BLaER1 treated with 17β-estradiol and CSF1 and Interleukin-3, amounts not matched to agents 10 nM and 100 nM (cell line): ENCODE measurements around the gene SPTBN4.
A peak's percentile ranks its signal among the peaks of the same experiment; 100 is the strongest.
"Not testable (repeated sequence)": the region's sequence is repeated elsewhere in the genome, so short reads cannot be mapped to it uniquely, and the experiment has no call there.

ENCODE experiments used
- H3K27ac ChIP-seq, 11 experiments: shearing (Covaris generic); formaldehyde crosslinking; 2 replicates each; pipeline ENCODE4 v1.8.1; 2022
- H3K27me3 ChIP-seq, 11 experiments: shearing (Covaris generic); formaldehyde crosslinking; 2 replicates each; pipeline ENCODE4 v1.8.1; 2022
- H3K36me3 ChIP-seq, 11 experiments: shearing (Covaris generic); formaldehyde crosslinking; 2 replicates each; pipeline ENCODE4 v1.8.1; 2022
- H3K4me1 ChIP-seq, 10 experiments: shearing (Covaris generic); formaldehyde crosslinking; 2 replicates each; pipeline ENCODE4 v1.8.1; 2022
- H3K4me2 ChIP-seq, 11 experiments: shearing (Covaris generic); formaldehyde crosslinking; 2 replicates each; pipeline ENCODE4 v1.8.1; 2022
- H3K4me3 ChIP-seq, 10 experiments: shearing (Covaris generic); formaldehyde crosslinking; 2 replicates each; pipeline ENCODE4 v1.8.1; 2022
- H3K9ac ChIP-seq, 11 experiments: shearing (Covaris generic); formaldehyde crosslinking; 2 replicates each; pipeline ENCODE4 v1.8.1; 2022
- H3K9me3 ChIP-seq, 11 experiments: shearing (Covaris generic); formaldehyde crosslinking; replicated peaks in 1 of 11; 2 replicates each; pipeline ENCODE4 v1.8.1; 2022
- H4K20me1 ChIP-seq, 11 experiments: shearing (Covaris generic); formaldehyde crosslinking; 2 replicates each; pipeline ENCODE4 v1.8.1; 2022
- Cebpa-rat ChIP-seq, 11 experiments: shearing (Covaris generic); IDR thresholded peaks; 2 replicates each; pipeline ENCODE4 v1.8.1; 2022

SPTBN4 gene

DNA sequence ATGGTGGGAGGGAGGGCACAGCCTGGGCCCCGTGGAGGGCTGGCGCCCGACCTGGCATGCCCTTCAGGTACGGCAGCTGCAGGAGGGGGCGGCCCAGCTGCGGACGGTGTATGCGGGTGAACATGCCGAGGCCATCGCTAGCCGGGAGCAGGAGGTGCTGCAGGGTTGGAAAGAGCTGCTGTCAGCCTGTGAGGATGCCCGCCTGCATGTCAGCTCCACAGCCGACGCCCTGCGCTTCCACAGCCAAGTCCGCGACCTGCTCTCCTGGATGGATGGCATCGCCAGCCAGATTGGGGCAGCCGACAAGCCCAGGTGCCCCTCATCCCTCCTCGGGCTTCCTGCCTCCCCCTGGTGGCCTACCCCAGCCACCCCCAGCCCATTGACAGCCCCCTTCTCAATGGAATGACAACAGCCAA, 93.3 kb downstream of the SPTBN4 start:
- Histone ChIP-seq H3K9ac (no peak overlapping the region), H3K4me1 (peaks cover 0 to 7% (median 6%) of the 10 kb centered on the region in 10 experiments; a peak in 12 of 20 replicates), H3K4me3 (no peak overlapping the region), H3K36me3 (no peaks in the 10 kb centered on the region), H3K27me3 (peaks cover 0 to 9% (median 6%) of the 10 kb centered on the region in 11 experiments; a peak in 11 of 22 replicates), H4K20me1 (no peaks in the 10 kb centered on the region), H3K27ac (no peak overlapping the region), H3K9me3 (no peaks in the 10 kb centered on the region), H3K4me2 (no peak overlapping the region)
- TF ChIP-seq Cebpa-rat (IDR thresholded peaks at IDR 0.05): no peak

- Histone ChIP-seq H3K27ac (no peak overlapping the region), H3K9me3 (no peaks in the 10 kb centered on the region), H3K36me3 (no peaks in the 10 kb centered on the region), H3K4me1 (peaks cover 0 to 7% (median 6%) of the 10 kb centered on the region in 10 experiments; a peak in 12 of 20 replicates), H3K27me3 (peaks cover 10 to 18% (median 14%) of the 10 kb centered on the region in 11 experiments), H4K20me1 (no peaks in the 10 kb centered on the region; a peak in 1 of 22 replicates), H3K4me3 (no peak overlapping the region), H3K4me2 (peak overlapping the region in 7 of 11 experiments; percentile 8 to 42 (median 21); a peak in 6 of 22 replicates), H3K9ac (no peak overlapping the region)
- no peak for TF ChIP-seq Cebpa-rat (IDR thresholded peaks at IDR 0.05)
Observed at GRCh38 chr19:40561947-40562346, 95.1 kb downstream of the SPTBN4 start.

GRCh38 chr19:40564535-40564934, 97.7 kb downstream of the SPTBN4 start:
- not testable (repeated sequence) for H3K27ac ChIP-seq, H4K20me1 ChIP-seq, H3K4me1 ChIP-seq, H3K9me3 ChIP-seq, H3K9ac ChIP-seq, H3K4me3 ChIP-seq, H3K36me3 ChIP-seq, H3K4me2 ChIP-seq
- peaks cover 29 to 43% (median 39%) of the 10 kb centered on the region in 11 experiments for H3K27me3 ChIP-seq

DNA sequence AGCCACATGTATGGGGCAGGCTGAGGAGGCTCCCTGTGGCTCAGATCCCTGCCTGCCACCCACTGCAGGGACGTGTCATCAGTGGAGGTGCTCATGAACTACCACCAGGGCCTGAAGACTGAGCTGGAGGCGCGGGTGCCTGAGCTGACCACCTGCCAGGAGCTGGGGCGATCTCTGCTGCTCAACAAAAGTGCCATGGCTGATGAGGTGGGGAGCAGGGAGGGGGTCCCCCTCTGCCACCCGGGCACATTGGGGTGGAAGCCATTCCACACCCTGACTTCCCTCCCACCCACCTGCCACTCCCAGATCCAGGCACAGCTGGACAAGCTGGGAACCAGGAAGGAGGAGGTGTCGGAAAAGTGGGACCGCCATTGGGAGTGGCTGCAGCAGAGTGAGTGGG, 98.6 kb downstream of the SPTBN4 start:
- Histone ChIP-seq H3K9ac (no peak overlapping the region), H3K27me3 (peaks cover 29 to 44% (median 40%) of the 10 kb centered on the region in 11 experiments)
- TF ChIP-seq Cebpa-rat (IDR thresholded peaks at IDR 0.05): no peak

DNA sequence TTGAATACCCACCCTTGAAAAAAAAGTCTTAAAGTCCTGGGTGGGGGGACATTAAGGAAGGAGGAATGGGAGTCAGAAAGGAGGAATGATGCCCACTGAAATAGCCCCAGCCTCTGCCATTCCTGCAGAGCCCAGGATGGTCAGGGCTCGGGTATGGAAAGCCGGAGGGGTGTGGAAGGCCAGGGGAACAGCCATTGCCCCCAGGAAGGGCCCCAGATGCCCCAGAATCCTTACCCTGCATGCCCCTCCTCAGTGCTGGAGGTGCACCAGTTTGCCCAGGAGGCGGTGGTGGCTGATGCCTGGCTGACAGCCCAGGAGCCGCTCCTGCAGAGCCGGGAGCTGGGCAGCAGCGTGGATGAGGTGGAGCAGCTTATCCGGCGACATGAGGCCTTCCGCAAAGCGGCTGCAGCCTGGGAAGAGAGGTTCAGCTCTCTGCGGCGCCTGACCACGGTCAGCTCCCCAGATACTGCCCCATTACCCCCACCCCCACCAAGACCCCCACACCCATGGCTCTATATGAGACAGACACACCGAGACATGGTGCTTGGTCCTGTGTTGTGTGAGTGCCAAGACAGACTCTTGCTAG, 99.2 kb downstream of the SPTBN4 start:
- TF ChIP-seq Cebpa-rat (IDR thresholded peaks at IDR 0.05): no peak

More for the DNA sequence above, 98.6 kb downstream of the SPTBN4 start:
- Histone ChIP-seq H3K4me2 (no peak overlapping the region), H3K27ac (no peak overlapping the region), H3K9me3 (no peaks in the 10 kb centered on the region), H4K20me1 (no peaks in the 10 kb centered on the region; a peak in 1 of 22 replicates), H3K4me3 (no peak overlapping the region), H3K36me3 (no peaks in the 10 kb centered on the region), H3K4me1 (peaks cover 10 to 18% (median 16%) of the 10 kb centered on the region in 10 experiments)

DNA sequence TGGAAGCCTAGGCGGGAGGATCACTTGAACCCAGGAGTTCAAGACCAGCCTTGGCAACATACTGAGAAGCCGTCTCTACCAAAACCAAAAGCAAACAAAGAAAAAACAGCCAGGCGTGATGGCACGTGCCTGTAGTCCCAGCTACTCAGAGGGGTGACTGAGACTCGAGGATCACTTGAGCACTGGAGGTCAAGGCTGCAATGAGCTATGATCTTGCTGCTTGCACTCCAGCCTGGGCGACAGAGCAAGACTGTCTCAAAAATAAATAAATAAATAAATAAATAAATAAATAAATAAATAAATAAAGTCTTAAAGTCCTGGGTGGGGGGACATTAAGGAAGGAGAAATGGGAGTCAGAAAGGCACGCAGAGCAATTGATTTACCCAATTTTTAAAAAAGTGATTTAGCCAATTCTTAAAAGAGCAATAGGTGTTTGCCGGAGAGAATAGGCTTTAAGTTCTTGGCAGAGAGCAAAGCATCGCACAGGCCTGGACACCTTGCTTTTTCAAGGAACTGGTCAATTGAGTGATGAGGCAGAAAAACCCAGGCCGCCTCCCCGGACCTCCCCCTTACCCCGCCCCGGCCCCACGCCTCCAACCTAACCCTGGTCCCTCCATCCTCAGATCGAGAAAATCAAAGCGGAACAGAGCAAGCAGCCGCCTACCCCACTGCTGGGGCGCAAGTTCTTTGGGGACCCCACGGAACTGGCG, 100.4 kb downstream of the SPTBN4 start:
- H3K4me3 ChIP-seq: no peak overlapping the region
- H4K20me1 ChIP-seq: no peaks in the 10 kb centered on the region; a peak in 1 of 22 replicates
- no peak overlapping the region for H3K9ac ChIP-seq
- no peaks in the 10 kb centered on the region for H3K36me3 ChIP-seq
- H3K4me2 ChIP-seq: no peak overlapping the region
- H3K9me3 ChIP-seq: no peaks in the 10 kb centered on the region
- peaks cover 29 to 44% (median 40%) of the 10 kb centered on the region in 11 experiments for H3K27me3 ChIP-seq
- TF ChIP-seq Cebpa-rat (IDR thresholded peaks at IDR 0.05): no peak
- H3K4me1 ChIP-seq: peaks cover 10 to 26% (median 25%) of the 10 kb centered on the region in 10 experiments
- H3K27ac ChIP-seq: no peak overlapping the region

More for the DNA sequence above, 99.2 kb downstream of the SPTBN4 start:
- H3K27ac ChIP-seq: no peak overlapping the region
- no peak overlapping the region for H3K4me2 ChIP-seq
- H3K4me3 ChIP-seq: no peak overlapping the region
- H3K9ac ChIP-seq: no peak overlapping the region
- H3K27me3 ChIP-seq: peaks cover 29 to 44% (median 40%) of the 10 kb centered on the region in 11 experiments
- H3K36me3 ChIP-seq: no peaks in the 10 kb centered on the region
- peaks cover 10 to 20% (median 18%) of the 10 kb centered on the region in 10 experiments for H3K4me1 ChIP-seq
- no peaks in the 10 kb centered on the region; a peak in 1 of 22 replicates for H4K20me1 ChIP-seq
- no peaks in the 10 kb centered on the region for H3K9me3 ChIP-seq

GRCh38 chr19:40567750-40568494, 101.1 kb downstream of the SPTBN4 start:
- no peak overlapping the region for H3K9ac ChIP-seq
- H3K9me3 ChIP-seq: no peaks in the 10 kb centered on the region
- H3K27ac ChIP-seq: no peak overlapping the region
- no peak overlapping the region for H3K4me2 ChIP-seq
- no peaks in the 10 kb centered on the region; a peak in 1 of 22 replicates for H4K20me1 ChIP-seq
- H3K27me3 ChIP-seq: peaks cover 29 to 44% (median 40%) of the 10 kb centered on the region in 11 experiments
- H3K4me3 ChIP-seq: no peak overlapping the region
- H3K4me1 ChIP-seq: peaks cover 10 to 30% (median 27%) of the 10 kb centered on the region in 10 experiments
- H3K36me3 ChIP-seq: no peaks in the 10 kb centered on the region
- no peak for TF ChIP-seq Cebpa-rat (IDR thresholded peaks at IDR 0.05)

DNA sequence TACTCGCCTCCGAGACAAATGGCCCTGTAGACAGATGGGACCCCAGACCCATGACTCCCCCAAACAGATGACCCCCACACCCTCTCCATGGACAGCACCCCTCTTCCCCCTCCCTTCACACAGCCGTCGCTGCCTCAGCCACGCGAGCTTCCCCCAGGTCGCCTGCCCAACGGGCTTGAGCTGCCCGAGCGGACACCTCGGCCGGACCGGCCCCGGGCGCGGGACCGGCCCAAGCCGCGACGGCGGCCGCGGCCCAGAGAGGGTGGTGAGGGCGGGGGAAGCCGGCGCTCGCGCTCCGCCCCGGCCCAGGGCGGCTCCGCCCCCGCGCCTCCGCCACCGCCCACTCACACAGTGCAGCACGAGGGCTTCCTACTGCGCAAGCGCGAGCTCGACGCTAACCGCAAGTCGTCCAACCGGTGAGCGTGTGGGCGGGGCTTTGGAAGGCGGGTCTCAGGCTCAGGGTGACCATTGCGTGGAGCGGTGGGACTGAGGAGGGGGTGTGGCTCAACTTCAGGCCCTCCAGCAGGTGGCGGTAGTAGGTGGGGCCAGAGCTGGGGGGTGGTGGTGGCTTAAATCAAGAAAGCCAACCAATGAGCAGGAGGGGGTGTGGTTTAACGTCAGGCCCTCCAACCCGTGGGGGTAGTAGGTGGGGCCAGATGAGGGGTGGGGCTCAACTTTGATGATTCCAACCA, 103.7 kb downstream of the SPTBN4 start:
- H4K20me1 ChIP-seq: no peaks in the 10 kb centered on the region; a peak in 1 of 22 replicates
- H3K27ac ChIP-seq: peak overlapping the region in 9 of 11 experiments; percentile 36 to 76 (median 66); a peak in 16 of 22 replicates
- no peak for TF ChIP-seq Cebpa-rat (IDR thresholded peaks at IDR 0.05)
- peak overlapping the region; percentile 84 to 97 (median 92) for H3K4me2 ChIP-seq
- H3K9me3 ChIP-seq: no peaks in the 10 kb centered on the region
- no peaks in the 10 kb centered on the region for H3K36me3 ChIP-seq
- peaks cover 29 to 42% (median 40%) of the 10 kb centered on the region in 11 experiments for H3K27me3 ChIP-seq
- peak overlapping the region; percentile 51 to 72 (median 58) for H3K4me3 ChIP-seq
- peak overlapping the region; percentile 56 to 80 (median 75); a peak in 21 of 22 replicates for H3K9ac ChIP-seq
- H3K4me1 ChIP-seq: peaks cover 10 to 46% (median 42%) of the 10 kb centered on the region in 10 experiments
